Renal pelvis (tissue), 12 donors: ENCODE measurements around the gene OR11H6. TPM values are rescaled to one million over a fixed set of nuclear protein-coding genes. Genes with fewer than 3 reads are reported as not detected.
"Not testable (repeated sequence)": the region's sequence is repeated elsewhere in the genome, so short reads cannot be mapped to it uniquely, and the experiment has no call there.

ENCODE experiments used
- DNase-seq: peaks from one replicate; pipeline ENCODE4 v3.0.0-alpha.2; 2013
- long read RNA-seq, 16 experiments: transcript quantifications; one replicate each; lab custom pipeline, GENCODE V29; 2026
- polyA plus RNA-seq, 3 donors: library from polyadenylated mRNA; unstranded; fragments of 120-200 nt; gene quantifications; one replicate each; pipeline ENCODE4 v1.2.1, GENCODE V29; 2013; ENCODE audit not compliant: insufficient read length in 3 of 3

OR11H6 gene
- not detected for polyA plus RNA-seq
- long read RNA-seq, donor 1: 0 reads
- long read RNA-seq, donor 2: 0 reads
- long read RNA-seq, donor 3: 0 reads
- long read RNA-seq, donor 4: 0 reads
- long read RNA-seq, donor 5: 0 reads
- long read RNA-seq, donor 6: 0 reads
- long read RNA-seq, donor 7: 0 reads
- long read RNA-seq, donor 8: 0 reads
- long read RNA-seq, donor 9: 0 reads
- long read RNA-seq, donor 10: 0 reads
- long read RNA-seq, donor 11: 0 reads
- long read RNA-seq, donor 12: 0 reads
- long read RNA-seq, donor 13: 0 reads
- long read RNA-seq, donor 14: 0 reads
- long read RNA-seq, donor 15: 0 reads
- long read RNA-seq, donor 16: 0 reads

GRCh38 chr14:20223410-20223809, at the start of gene OR11H6:
Gene OR11H6 (plus strand): TSS chr14:20223710. CDS start chr14:20223710, 0 bp downstream.
- no peak for DNase-seq

DNA sequence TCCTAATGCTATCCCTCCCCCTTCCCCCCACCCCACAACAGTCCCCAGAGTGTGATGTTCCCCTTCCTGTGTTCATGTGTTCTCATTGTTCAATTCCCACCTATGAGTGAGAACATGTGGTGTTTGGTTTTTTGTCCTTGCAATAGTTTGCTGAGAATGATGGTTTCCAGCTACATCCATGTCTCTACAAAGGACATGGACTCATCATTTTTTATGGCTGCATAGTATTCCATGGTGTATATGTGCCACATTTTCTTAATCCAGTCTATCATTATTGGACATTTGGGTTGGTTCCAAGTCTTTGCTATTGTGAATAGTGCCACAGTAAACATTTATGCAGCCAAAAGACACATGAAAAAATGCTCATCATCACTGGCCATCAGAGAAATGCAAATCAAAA, 49.3 kb upstream of the OR11H6 start:
- DNase-seq: not testable (repeated sequence)

GRCh38 chr14:20176330-20176729, 47.2 kb upstream of the OR11H6 start:
- DNase-seq: no peak

DNA sequence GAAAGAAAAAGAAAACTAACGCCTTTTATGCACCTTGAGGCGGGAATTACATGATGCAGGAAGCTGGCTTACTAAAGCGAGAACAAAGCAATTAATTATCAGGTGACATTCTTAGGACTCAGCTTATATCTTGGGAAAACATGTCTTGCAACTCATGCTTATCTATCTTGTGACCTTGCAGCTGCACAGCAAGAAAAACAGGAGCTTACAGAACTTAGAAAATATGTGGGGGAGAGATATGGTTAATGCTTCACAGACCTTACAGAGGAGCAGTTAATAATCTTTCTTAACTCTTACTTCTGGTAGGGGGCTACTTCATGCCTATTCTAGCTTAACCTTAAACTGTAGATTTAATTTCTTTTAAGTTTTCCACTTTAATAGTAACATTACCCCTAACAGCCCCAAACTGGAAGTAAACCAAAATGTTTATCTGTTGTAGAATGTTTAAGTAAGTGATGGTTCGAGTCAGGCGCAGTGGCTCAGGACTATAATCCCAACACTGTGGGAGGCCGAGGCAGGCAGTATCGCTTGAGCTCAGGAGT, 46.0 kb upstream of the OR11H6 start:
- DNase-seq: no peak

- no peak for DNase-seq
Observed at GRCh38 chr14:20179218-20179617, 44.3 kb upstream of the OR11H6 start.

DNA sequence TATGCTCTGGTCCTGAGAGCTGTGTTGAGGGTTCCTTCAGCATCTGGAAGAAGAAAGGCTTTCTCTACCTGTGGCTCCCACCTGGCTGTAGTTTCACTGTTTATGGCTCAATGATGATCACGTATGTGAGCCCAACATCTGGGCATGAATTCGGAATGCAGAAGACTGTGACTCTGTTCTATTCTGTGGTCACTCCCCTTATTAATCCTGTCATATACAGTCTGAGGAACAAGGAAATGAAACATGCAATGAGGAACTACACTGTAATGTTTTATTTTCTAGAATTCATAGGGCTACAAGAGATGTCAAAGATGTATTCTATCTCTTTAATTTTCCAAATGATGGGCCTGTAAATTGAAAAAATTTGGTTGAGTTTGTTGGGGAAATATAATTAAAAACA, 43.6 kb upstream of the OR11H6 start:
- DNase-seq: no peak

- no peak for DNase-seq
Observed at GRCh38 chr14:20180486-20180885, 43.0 kb upstream of the OR11H6 start.

GRCh38 chr14:20184181-20184580, 39.3 kb upstream of the OR11H6 start:
- no peak for DNase-seq

DNA sequence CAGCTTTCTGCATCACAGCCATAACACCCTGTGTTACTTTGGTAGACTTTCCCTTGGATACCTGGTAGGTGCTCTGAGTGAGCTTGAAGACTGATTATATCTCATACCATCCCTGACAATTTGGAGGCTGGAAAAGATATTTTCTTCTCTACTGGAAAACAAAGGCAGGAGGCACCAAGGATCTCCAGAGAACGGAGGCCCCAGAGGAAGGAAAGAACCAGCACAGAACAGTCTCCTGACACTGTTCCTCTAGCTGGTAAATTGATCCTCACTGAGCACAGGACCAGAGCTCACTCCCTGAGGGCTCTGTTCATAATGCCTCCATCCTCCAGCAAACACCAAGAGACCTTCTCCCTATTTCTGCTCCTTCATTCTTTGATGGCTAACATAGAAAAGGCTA, 32.9 kb upstream of the OR11H6 start, which contains the start of gene OR11G2:
Gene OR11G2, plus strand, starts transcription at position 301 of the 400 bp plus-strand sequence. CDS start 6,542 bp downstream, outside the sequence.
- DNase-seq: no peak

DNA sequence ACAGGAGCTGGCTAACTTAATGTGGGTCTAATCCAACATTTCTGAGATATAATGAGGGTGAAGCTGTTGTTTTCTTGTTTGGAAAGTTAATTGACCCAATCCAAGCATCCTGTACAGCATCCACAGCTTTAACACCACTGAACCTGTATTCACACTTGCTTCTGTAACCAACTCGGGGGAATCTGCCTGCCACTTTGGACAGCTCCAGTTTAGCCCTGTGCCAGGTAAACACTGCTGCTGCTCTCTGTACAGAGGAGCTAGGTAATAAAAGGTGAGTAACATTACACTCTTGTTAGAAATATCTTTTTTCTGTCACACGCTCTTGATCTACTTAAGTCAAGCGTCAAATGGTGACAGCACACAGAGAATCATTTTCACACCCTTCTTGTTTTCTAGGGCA, 32.1 kb upstream of the OR11H6 start:
- DNase-seq: no peak

GRCh38 chr14:20194101-20194500, 29.4 kb upstream of the OR11H6 start:
- DNase-seq: no peak

- not testable (repeated sequence) for DNase-seq
Observed at GRCh38 chr14:20195170-20195569, 28.3 kb upstream of the OR11H6 start.

- no peak for DNase-seq
Observed at GRCh38 chr14:20195911-20196310, 27.6 kb upstream of the OR11H6 start.

DNA sequence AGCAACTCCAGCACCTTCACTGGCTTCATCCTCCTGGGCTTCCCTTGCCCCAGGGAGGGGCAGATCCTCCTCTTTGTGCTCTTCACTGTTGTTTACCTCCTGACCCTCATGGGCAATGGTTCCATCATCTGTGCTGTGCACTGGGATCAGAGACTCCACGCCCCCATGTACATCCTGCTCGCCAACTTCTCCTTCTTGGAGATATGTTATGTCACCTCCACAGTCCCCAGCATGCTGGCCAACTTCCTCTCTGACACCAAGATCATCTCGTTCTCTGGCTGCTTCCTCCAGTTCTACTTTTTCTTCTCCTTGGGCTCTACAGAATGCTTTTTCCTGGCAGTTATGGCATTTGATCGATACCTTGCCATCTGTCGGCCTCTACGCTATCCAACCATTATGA, 26.1 kb upstream of the OR11H6 start:
- no peak for DNase-seq

DNA sequence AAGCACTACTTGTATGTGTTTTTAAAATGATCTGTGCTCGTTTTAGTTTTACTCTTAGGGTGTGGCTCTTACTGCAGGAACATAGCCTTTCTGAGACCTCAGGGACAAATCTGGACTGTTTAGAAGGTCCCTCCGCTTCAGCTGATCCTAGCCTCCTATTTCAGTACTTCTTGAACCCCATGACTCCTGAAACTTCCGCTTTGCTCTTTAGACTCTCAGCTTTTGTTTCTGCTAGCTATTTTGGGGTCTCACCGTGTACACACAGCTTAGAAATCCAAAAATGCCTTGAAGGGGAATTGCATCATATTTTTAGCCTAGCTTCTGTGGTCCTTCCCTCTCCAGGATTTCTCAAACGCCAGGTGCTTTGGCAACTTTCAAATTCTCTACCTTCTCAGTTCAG, 24.5 kb upstream of the OR11H6 start:
- DNase-seq: no peak

DNA sequence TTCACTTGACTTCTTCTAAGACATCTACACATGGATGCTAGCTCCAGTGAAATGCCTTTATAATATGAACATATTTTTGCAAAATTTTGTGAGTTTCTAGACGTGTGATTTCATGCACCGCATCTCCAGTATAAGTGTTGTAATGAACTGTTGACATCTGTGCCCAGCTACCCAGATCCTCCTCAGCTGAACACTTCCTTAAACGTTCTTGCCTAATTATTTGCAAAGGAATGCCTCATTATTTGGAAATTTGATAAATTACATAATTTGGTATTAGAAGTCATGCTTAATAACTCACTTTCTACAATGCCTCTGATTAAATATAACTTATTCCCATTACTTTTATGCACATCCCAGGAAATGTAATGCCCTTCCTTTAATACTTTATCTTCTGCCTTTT, 18.8 kb upstream of the OR11H6 start:
- DNase-seq: no peak

DNA sequence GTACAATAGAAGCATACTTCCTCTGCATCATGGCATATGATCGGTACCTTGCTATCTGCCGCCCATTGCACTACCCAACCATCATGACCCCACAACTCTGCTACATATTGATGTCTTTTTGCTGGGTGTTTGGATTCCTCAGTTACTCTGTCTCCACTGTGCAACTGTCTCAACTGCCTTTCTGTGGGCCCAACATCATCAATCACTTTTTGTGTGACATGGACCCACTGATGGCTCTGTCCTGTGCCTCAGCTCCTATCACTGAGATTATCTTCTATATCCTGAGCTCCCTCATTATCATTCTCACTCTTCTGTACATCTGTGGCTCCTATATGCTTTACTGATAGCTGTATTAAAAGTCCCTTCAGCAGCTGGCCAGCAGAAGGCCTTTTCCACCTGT, 13.9 kb upstream of the OR11H6 start:
- no peak for DNase-seq

DNA sequence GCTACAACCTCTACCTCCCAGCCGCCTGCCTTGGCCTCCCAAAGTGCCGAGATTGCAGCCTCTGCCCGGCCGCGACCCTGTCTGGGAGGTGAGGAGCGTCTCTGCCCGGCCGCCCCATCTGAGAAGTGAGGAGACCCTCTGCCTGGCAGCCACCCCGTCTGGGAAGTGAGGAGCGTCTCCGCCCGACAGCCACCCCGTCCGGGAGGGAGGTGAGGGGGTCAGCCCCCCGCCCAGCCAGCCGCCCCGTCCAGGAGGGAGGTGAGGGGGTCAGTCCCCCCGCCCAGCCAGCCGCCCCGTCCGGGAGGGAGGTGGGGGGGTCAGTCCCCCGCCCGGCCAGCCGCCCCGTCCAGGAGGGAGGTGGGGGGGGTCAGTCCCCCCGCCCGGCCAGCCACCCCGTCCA, 11.1 kb upstream of the OR11H6 start:
- not testable (repeated sequence) for DNase-seq

DNA sequence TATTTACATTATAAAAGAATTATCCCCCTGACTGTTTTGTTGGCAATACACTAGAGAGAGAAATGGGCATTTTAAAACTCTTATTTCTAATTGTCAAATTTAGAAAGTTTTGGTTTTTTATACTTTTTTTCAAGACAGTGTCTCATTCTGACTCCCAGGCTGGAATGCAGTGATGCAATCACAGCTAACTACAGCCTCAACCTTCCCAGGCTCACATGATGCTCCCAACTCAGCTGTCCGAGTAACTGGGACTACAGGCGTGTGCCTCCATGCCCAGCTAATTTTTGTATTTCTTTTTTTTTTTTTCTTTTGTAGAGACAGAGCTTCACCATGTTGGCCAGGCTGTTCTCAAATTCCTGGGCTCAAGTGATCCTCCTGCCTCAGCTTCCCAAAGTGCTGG, 8.3 kb upstream of the OR11H6 start:
- no peak for DNase-seq

DNA sequence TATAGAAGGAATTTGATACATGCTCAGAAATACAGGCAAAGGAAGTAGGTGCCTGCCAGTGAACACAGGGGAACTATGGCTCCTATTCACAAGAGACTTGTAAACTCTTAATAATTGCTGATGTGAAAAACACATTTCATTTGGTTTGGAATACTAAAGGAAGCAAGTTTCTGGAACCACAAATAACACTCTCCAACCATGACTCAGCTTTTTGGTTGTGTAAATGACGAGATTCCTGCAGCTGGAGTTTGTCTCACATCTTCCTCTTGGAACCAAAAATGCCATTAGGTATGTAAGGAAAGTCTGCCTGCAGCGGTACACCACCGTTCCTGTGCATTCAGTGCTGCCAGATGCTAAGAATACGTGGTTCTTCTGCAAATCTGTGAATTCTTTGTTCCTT, 4.5 kb upstream of the OR11H6 start:
- DNase-seq: no peak

- no peak for DNase-seq
Observed at GRCh38 chr14:20228681-20229080, 5.2 kb downstream of the OR11H6 start, which contains the start of gene OR11H7. Gene OR11H7 (plus strand): TSS chr14:20228981.

GRCh38 chr14:20235415-20235814, 11.9 kb downstream of the OR11H6 start:
- DNase-seq: not testable (repeated sequence)

DNA sequence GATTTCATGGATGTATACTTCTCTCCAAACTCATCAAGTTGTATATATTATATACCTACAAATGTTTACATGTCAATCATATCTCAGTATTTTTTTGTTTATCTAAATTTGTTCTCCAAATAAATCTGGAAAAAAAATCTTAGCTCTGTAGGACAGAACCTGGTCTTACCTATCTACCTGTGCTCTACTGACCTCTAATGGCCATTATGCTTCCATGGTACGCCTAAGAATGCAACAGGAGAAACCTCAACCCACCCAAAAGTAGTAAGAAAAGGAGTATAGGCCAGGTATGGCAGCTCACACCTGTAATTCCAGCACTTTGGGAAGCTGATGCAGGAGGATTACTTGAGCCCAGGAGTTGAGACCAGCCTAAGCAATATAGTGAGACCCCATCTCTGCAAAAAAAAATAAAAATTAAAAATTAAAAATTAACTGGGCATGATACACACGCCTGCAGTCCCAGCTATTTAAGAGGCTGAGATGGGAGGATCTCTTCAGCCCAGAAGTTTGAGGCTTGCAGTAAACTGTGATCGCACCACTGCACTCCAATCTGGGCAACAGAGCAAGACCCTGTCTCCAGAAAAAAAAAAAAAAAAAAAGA, 24.2 kb downstream of the OR11H6 start:
- DNase-seq: no peak
